Measurements from ENCODE around the gene MORN5.

GRCh38 chr9:122221183-122221811 lies 61.6 kb downstream of the MORN5 start:
- TF ChIP-seq CTCF (IDR thresholded peaks at IDR 0.05; ENCODE audit: low read depth, low read length) (no peak), MYC (IDR thresholded peaks at IDR 0.05; ENCODE audit: low read depth, low read length) (0 out of 2 replicates have a peak, but pooled peaks have one; percentile 16)
